H1 (cell line): ENCODE measurements around the gene LAT. TPM values are rescaled to one million over a fixed set of nuclear protein-coding genes. Genes with fewer than 3 reads are reported as not detected.

Experiments
- CTCF ChIA-PET: fragments of 300-600 bp; sonication (Branson Sonifier 250); formaldehyde crosslinking; loops from one replicate; lab custom pipeline; 2021; ENCODE audit not compliant: partially characterized antibody; lab: Charles Lee
- POLR2A ChIA-PET: fragments of 300-600 bp; sonication (Branson Sonifier 250); formaldehyde crosslinking; loops from one replicate; lab custom pipeline; 2021; ENCODE audit warnings: inconsistent platforms; ENCODE audit not compliant: partially characterized antibody; lab: Charles Lee
- DNase-seq, 2 experiments: peaks; one replicate each; pipeline versions ENCODE4 v3.0.0 to v3.0.0-alpha.2; 2010 to 2022; ENCODE audit warnings: low spot score in 2 of 2, low read depth in 1 of 2, mixed read lengths in 1 of 2
- FAIRE-seq: peaks from 2 replicates; lab custom pipeline; 2011; peaks lifted over from hg19 to GRCh38; lab: Jason Lieb, UNC
- H2AFZ ChIP-seq: 2 replicates; pipeline ENCODE4 v1.8.1; 2012; ENCODE audit warnings: low read length, inconsistent platforms
- H2AK5ac ChIP-seq: 2 replicates; pipeline ENCODE4 v1.6.1; 2013; ENCODE audit warnings: low read depth, low read length
- H2BK120ac ChIP-seq: replicated peaks from 2 replicates; pipeline ENCODE3; 2013; ENCODE audit warnings: low read depth, low read length, inconsistent platforms
- H2BK12ac ChIP-seq: 2 replicates; pipeline ENCODE4 v1.6.1; 2013; ENCODE audit warnings: low read depth, low read length
- H2BK15ac ChIP-seq: 2 replicates; pipeline ENCODE4 v1.6.1; 2013; ENCODE audit warnings: low read length
- H2BK20ac ChIP-seq: 2 replicates; pipeline ENCODE4 v1.6.1; 2013; ENCODE audit warnings: low read length
- H2BK5ac ChIP-seq: 2 replicates; pipeline ENCODE4 v1.6.1; 2013; ENCODE audit warnings: low read depth, low read length
- H3K14ac ChIP-seq: 2 replicates; pipeline ENCODE4 v1.6.1; 2013; ENCODE audit warnings: inconsistent platforms; ENCODE audit not compliant: insufficient read length
- H3K18ac ChIP-seq: 2 replicates; pipeline ENCODE4 v1.6.1; 2013; ENCODE audit warnings: low read length; ENCODE audit errors: extremely low read depth
- H3K23ac ChIP-seq: 2 replicates; pipeline ENCODE4 v1.6.1; 2013; ENCODE audit warnings: inconsistent platforms; ENCODE audit not compliant: insufficient read length
- H3K23me2 ChIP-seq: 2 replicates; pipeline ENCODE4 v1.6.1; 2013; ENCODE audit warnings: low read depth, low read length
- H3K27ac ChIP-seq: 2 replicates; pipeline ENCODE4 v1.6.1; 2011; ENCODE audit warnings: low read depth, low read length, inconsistent platforms
- H3K27me3 ChIP-seq, 4 experiments: replicated peaks in 1 of 4; 1 replicate in 1 of 4; 2 replicates in 3 of 4; pipeline versions ENCODE4 v1.6.1 to v1.8.1; 2011 to 2013; ENCODE audit warnings: low read length in 3 of 4, mild to moderate bottlenecking in 3 of 4, inconsistent platforms in 2 of 4, mixed read lengths in 2 of 4, moderate library complexity in 1 of 4; ENCODE audit not compliant: control insufficient read depth in 3 of 4, insufficient read depth in 3 of 4; ENCODE audit errors: extremely low read depth in 1 of 4
- H3K36me3 ChIP-seq, 4 experiments: 2 replicates each; pipeline versions ENCODE4 v1.6.1 to v1.8.1; 2011 to 2013; ENCODE audit warnings: mild to moderate bottlenecking in 4 of 4, low read length in 3 of 4, moderate library complexity in 2 of 4, control low read depth in 1 of 4, inconsistent platforms in 1 of 4; ENCODE audit not compliant: insufficient read depth in 4 of 4, control insufficient read depth in 2 of 4
- H3K4ac ChIP-seq: replicated peaks from 2 replicates; pipeline ENCODE3; 2013; ENCODE audit warnings: low read length, low read depth, mixed read lengths, inconsistent platforms; ENCODE audit not compliant: insufficient read length
- H3K4me1 ChIP-seq, 4 experiments: replicated peaks in 1 of 4; 1 replicate in 1 of 4; 2 replicates in 3 of 4; pipeline versions ENCODE4 v1.6.1 to v1.8.1; 2011 to 2013; ENCODE audit warnings: low read length in 3 of 4, inconsistent platforms in 2 of 4, mixed read lengths in 1 of 4; ENCODE audit not compliant: insufficient read depth in 4 of 4, control insufficient read depth in 3 of 4
- H3K4me2 ChIP-seq, 2 experiments: 2 replicates each; pipeline versions ENCODE4 v1.6.1 to v1.8.1; 2011 to 2013; ENCODE audit warnings: low read depth in 2 of 2, low read length in 2 of 2, control low read depth in 1 of 2, inconsistent platforms in 1 of 2, mild to moderate bottlenecking in 1 of 2; ENCODE audit not compliant: insufficient read depth in 1 of 2
- H3K4me3 ChIP-seq, 4 experiments: fragments of 200-600, 300-600 bp in 1 of 4; sonication (generic), shearing (Covaris generic), sonication (Bioruptor Twin) in 1 of 4; 2 replicates each; pipeline versions ENCODE4 v1.5.1 to v1.8.1; 2011 to 2016; ENCODE audit warnings: low read length in 4 of 4, low read depth in 3 of 4, control low read depth in 2 of 4, inconsistent platforms in 2 of 4, mild to moderate bottlenecking in 2 of 4, mixed read lengths in 1 of 4, moderate library complexity in 1 of 4; ENCODE audit not compliant: insufficient read depth in 2 of 4; ENCODE audit errors: extremely low read depth in 1 of 4
- H3K56ac ChIP-seq: replicated peaks from 2 replicates; pipeline ENCODE3; 2013; ENCODE audit warnings: low read depth, mild to moderate bottlenecking, mixed read lengths, low read length, inconsistent platforms; ENCODE audit not compliant: insufficient read length
- H3K79me1 ChIP-seq: 2 replicates; pipeline ENCODE4 v1.6.1; 2013; ENCODE audit warnings: low read depth, low read length, control low read depth
- H3K79me2 ChIP-seq, 2 experiments: 2 replicates each; pipeline versions ENCODE4 v1.6.1 to v1.8.1; 2012 to 2013; ENCODE audit warnings: low read length in 2 of 2, mild to moderate bottlenecking in 2 of 2, inconsistent platforms in 1 of 2; ENCODE audit not compliant: insufficient read depth in 2 of 2, control insufficient read depth in 1 of 2
- H3K9ac ChIP-seq, 4 experiments: replicated peaks in 1 of 4; 1 replicate in 1 of 4; 2 replicates in 3 of 4; pipeline versions ENCODE4 v1.6.1 to v1.8.1; 2011 to 2013; ENCODE audit warnings: low read depth in 3 of 4, low read length in 3 of 4, control low read depth in 2 of 4, mild to moderate bottlenecking in 2 of 4, moderate library complexity in 2 of 4, inconsistent platforms in 1 of 4; ENCODE audit errors: extremely low read depth in 1 of 4
- H3K9me3 ChIP-seq, 2 experiments: 2 replicates each; pipeline versions ENCODE4 v1.6.1 to v1.8.1; 2012 to 2013; ENCODE audit warnings: mild to moderate bottlenecking in 2 of 2, moderate library complexity in 2 of 2, control low read depth in 1 of 2, inconsistent platforms in 1 of 2, low read depth in 1 of 2, low read length in 1 of 2, mixed read lengths in 1 of 2; ENCODE audit not compliant: insufficient read depth in 2 of 2
- H4K20me1 ChIP-seq, 2 experiments: replicated peaks in 1 of 2; 2 replicates each; pipeline versions ENCODE3 to v1.8.1; 2011 to 2013; ENCODE audit warnings: inconsistent platforms in 2 of 2, low read length in 2 of 2, mild to moderate bottlenecking in 1 of 2; ENCODE audit not compliant: insufficient read depth in 2 of 2, control insufficient read depth in 1 of 2
- H4K5ac ChIP-seq: 2 replicates; pipeline ENCODE4 v1.6.1; 2013; ENCODE audit warnings: low read length, low read depth, mixed read lengths, inconsistent platforms; ENCODE audit not compliant: insufficient read length
- H4K8ac ChIP-seq: 2 replicates; pipeline ENCODE4 v1.8.0; 2013; ENCODE audit warnings: mild to moderate bottlenecking, moderate library complexity, low read length, inconsistent platforms; ENCODE audit not compliant: insufficient read depth; ENCODE audit errors: extremely low read depth
- H4K91ac ChIP-seq: replicated peaks from 2 replicates; pipeline ENCODE3; 2013; ENCODE audit warnings: low read length, mixed read lengths, inconsistent platforms; ENCODE audit not compliant: insufficient read length
- CEBPB ChIP-seq: IDR thresholded peaks from 2 replicates; pipeline ENCODE4 v1.6.1; 2012; ENCODE audit warnings: low read depth, low read length
- EP300 ChIP-seq, 2 experiments: IDR thresholded peaks; 1 replicate in 1 of 2; 2 replicates in 1 of 2; pipeline ENCODE4 v1.6.1; 2011 to 2012; ENCODE audit warnings: low read depth in 2 of 2, low read length in 2 of 2, mild to moderate bottlenecking in 2 of 2, borderline replicate concordance in 1 of 2, inconsistent platforms in 1 of 2, moderate library complexity in 1 of 2
- EZH2 ChIP-seq: fragments of 200-600 bp; sonication (generic); IDR thresholded peaks from 2 replicates; pipeline ENCODE4 v1.7.1; 2012; ENCODE audit warnings: low read depth, mild to moderate bottlenecking, moderate library complexity, low read length, inconsistent platforms; ENCODE audit not compliant: severe bottlenecking
- RNF2 ChIP-seq: fragments of 200-900, 300-1000 bp; sonication (generic); IDR thresholded peaks from 2 replicates; pipeline ENCODE4 v1.7.1; 2016; ENCODE audit warnings: borderline replicate concordance, low read depth, mild to moderate bottlenecking, antibody characterized with exemption, low read length; ENCODE audit not compliant: poor library complexity, severe bottlenecking; ENCODE audit errors: missing control alignments
- SIX5 ChIP-seq: IDR thresholded peaks from 2 replicates; pipeline ENCODE4 v1.6.1; 2011; ENCODE audit warnings: mild to moderate bottlenecking, low read depth, low read length
- WGBS, 2 experiments: shearing (Covaris generic) in 1 of 2; methylation state at CpG; one replicate each; pipeline versions ENCODE4 v1.1.6 to v1.1.7; 2013 to 2015; ENCODE audit warnings: low lambda C conversion rate in 2 of 2, mixed read lengths in 2 of 2, inconsistent platforms in 1 of 2, low coverage in 1 of 2, missing lambda C conversion rate in 1 of 2; ENCODE audit not compliant: insufficient replicate concordance in 2 of 2, insufficient coverage in 1 of 2, insufficient read length in 1 of 2; ENCODE audit errors: extremely low coverage in 1 of 2, missing lambda C conversion rate in 1 of 2; 5-methylcytosine and 5-hydroxymethylcytosine counted together
- polyA plus RNA-seq, 7 experiments: library from polyadenylated mRNA; depleted of rRNA in 3 of 7; stranded (reverse) in 5 of 7; unstranded in 2 of 7; fragments of >200 nt in 5 of 7; fragments of 200-250 nt in 2 of 7; gene quantifications; 1 replicate in 5 of 7; 2 replicates in 1 of 7; 4 replicates in 1 of 7; pipeline versions ENCODE4 v1.2.1 to v1.2.3, GENCODE V29; 2011 to 2013; ENCODE audit warnings: missing spikeins in 2 of 7, mixed read lengths in 2 of 7
- total RNA-seq: library from RNA; stranded (reverse); fragmentation: NEBNext Ultra II Directional; extraction: Animal tissue kit (Norgen Biotek cat#: 25700); gene quantifications from 2 replicates; pipeline ENCODE4 v1.2.1, GENCODE V29; 2021
- TF ChIP-seq, protein P1 (sequence below): IDR thresholded peaks from 2 replicates; pipeline ENCODE4 v1.6.1; 2012; ENCODE audit warnings: low read length, inconsistent platforms
- TF ChIP-seq, protein P2 (sequence below), 3 experiments: IDR thresholded peaks; 1 replicate in 2 of 3; 2 replicates in 1 of 3; pipeline versions ENCODE4 v1.5.1 to v1.6.1; 2011; ENCODE audit warnings: low read length in 3 of 3, mild to moderate bottlenecking in 3 of 3, inconsistent platforms in 2 of 3, low read depth in 1 of 3, moderate library complexity in 1 of 3; ENCODE audit not compliant: insufficient read depth in 1 of 3; ENCODE audit errors: control extremely low read depth in 1 of 3

LAT gene
- total and polyA plus RNA-seq, 2 of the 8 experiments (the other 6 are each of a cell fraction or from before 2014, with no cell fraction given): 2.7 to 3.4 TPM

- no peaks in the 10 kb centered on the region for H3K79me1 ChIP-seq
- no peak overlapping the region for H4K91ac ChIP-seq
- H3K18ac ChIP-seq: no peak overlapping the region
- no peaks in the 10 kb centered on the region for H3K4me1 ChIP-seq
- WGBS, 2 experiments: 92% methylated on average over 4 of the region's 4 CpGs; no CpG with 5 or more reads in 1 of the 2 experiments
- H3K79me2 ChIP-seq: no peaks in the 10 kb centered on the region
- H3K9ac ChIP-seq: no peak overlapping the region
- FAIRE-seq (no peak), DNase-seq (no peak)
- H3K23me2 ChIP-seq: no peaks in the 10 kb centered on the region
- no peaks in the 10 kb centered on the region for H3K27me3 ChIP-seq
- peaks cover 0 to 2% of the 10 kb centered on the region in 2 experiments for H4K20me1 ChIP-seq
- no peak overlapping the region for H4K8ac ChIP-seq
- no peaks in the 10 kb centered on the region for H3K9me3 ChIP-seq
- TF ChIP-seq EZH2 (no peak), RNF2 (no peak), CEBPB (no peak), EP300 (IDR thresholded peaks at IDR 0.05; ENCODE audit: borderline replicate concordance in 1 of 2, low read depth in 2 of 2, low read length in 2 of 2) (no peak), SIX5 (no peak)
- TF ChIP-seq, protein P1, sequence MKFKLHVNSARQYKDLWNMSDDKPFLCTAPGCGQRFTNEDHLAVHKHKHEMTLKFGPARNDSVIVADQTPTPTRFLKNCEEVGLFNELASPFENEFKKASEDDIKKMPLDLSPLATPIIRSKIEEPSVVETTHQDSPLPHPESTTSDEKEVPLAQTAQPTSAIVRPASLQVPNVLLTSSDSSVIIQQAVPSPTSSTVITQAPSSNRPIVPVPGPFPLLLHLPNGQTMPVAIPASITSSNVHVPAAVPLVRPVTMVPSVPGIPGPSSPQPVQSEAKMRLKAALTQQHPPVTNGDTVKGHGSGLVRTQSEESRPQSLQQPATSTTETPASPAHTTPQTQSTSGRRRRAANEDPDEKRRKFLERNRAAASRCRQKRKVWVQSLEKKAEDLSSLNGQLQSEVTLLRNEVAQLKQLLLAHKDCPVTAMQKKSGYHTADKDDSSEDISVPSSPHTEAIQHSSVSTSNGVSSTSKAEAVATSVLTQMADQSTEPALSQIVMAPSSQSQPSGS: no peak
- TF ChIP-seq, protein P2, sequence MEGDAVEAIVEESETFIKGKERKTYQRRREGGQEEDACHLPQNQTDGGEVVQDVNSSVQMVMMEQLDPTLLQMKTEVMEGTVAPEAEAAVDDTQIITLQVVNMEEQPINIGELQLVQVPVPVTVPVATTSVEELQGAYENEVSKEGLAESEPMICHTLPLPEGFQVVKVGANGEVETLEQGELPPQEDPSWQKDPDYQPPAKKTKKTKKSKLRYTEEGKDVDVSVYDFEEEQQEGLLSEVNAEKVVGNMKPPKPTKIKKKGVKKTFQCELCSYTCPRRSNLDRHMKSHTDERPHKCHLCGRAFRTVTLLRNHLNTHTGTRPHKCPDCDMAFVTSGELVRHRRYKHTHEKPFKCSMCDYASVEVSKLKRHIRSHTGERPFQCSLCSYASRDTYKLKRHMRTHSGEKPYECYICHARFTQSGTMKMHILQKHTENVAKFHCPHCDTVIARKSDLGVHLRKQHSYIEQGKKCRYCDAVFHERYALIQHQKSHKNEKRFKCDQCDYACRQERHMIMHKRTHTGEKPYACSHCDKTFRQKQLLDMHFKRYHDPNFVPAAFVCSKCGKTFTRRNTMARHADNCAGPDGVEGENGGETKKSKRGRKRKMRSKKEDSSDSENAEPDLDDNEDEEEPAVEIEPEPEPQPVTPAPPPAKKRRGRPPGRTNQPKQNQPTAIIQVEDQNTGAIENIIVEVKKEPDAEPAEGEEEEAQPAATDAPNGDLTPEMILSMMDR (IDR thresholded peaks at IDR 0.05; ENCODE audit: control extremely low read depth in 1 of 3, insufficient read depth in 1 of 3, low read depth in 1 of 3, low read length in 3 of 3): no peak
- no peak overlapping the region for H2AFZ ChIP-seq
- no peak overlapping the region for H3K4me3 ChIP-seq
- no peak overlapping the region for H2BK120ac ChIP-seq
- no peak overlapping the region for H3K4me2 ChIP-seq
- ChIA-PET POLR2A (interaction anchor here (1.8 to 2.1 kb wide), 2 partner anchors 10 to 13 kb away, joined by 5 to 8 read pairs; partner anchors contain the start of gene SPNS1), CTCF (interaction anchor here (1.0 to 3.5 kb wide), 3 partner anchors 9 to 24 kb away, joined by 3 to 25 read pairs (median 13); partner anchors contain the start of gene SPNS1)
- H2BK5ac ChIP-seq: no peak overlapping the region
- H2BK15ac ChIP-seq: no peak overlapping the region
- H2AK5ac ChIP-seq: no peak overlapping the region
- H3K14ac ChIP-seq: no peak overlapping the region
- H2BK12ac ChIP-seq: no peak overlapping the region
- no peak overlapping the region for H4K5ac ChIP-seq
- H3K27ac ChIP-seq: no peak overlapping the region
- no peak overlapping the region for H2BK20ac ChIP-seq
- no peak overlapping the region for H3K4ac ChIP-seq
- H3K23ac ChIP-seq: no peak overlapping the region
- H3K36me3 ChIP-seq: peaks cover 0 to 5% (median under 1%) of the 10 kb centered on the region in 4 experiments; a peak in 4 of 8 replicates
- no peak overlapping the region for H3K56ac ChIP-seq
Measured at GRCh38 chr16:28987170-28987853, 2.5 kb downstream of the LAT start.
